ENCODE measurements around the gene TMSB15B. TPM values are rescaled to one million over a fixed set of nuclear protein-coding genes. Genes with fewer than 3 reads are reported as not detected.
"Not testable (repeated sequence)": the region's sequence is repeated elsewhere in the genome, so short reads cannot be mapped to it uniquely, and the experiment has no call there.

The TMSB15B gene
- total RNA-seq, 1 donor from 2014 or later: 16.2 TPM

- no peak for DNase-seq (ENCODE audit: low read depth)
- H3K36me3 ChIP-seq (ENCODE audit: control insufficient read depth, insufficient read depth, low read length): no peaks in the 10 kb centered on the region
- TF ChIP-seq CTCF (IDR thresholded peaks at IDR 0.05; ENCODE audit: insufficient read depth, low read length, poor library complexity, severe bottlenecking): no peak
- no peak within 1 kb of the TSS for H3K4me3 ChIP-seq (ENCODE audit: low read depth, low read length)
- H3K27me3 ChIP-seq (ENCODE audit: control insufficient read depth, insufficient read depth, low read length): no peaks in the 10 kb centered on the region
Measured at GRCh38 chrX:104013606-104014005, 51.2 kb downstream of the TMSB15B start, which contains the start of gene H2BW1. Gene H2BW1, minus strand, starts transcription at chrX:104013708. Its CDS starts 132 bp downstream, at chrX:104013576.

- not testable (repeated sequence) for H3K36me3 ChIP-seq (ENCODE audit: control insufficient read depth, insufficient read depth, low read length); DNase-seq (ENCODE audit: low read depth); H3K4me3 ChIP-seq (ENCODE audit: low read depth, low read length); H3K27me3 ChIP-seq (ENCODE audit: control insufficient read depth, insufficient read depth, low read length)
Measured at GRCh38 chrX:104015576-104015975, 53.1 kb downstream of the TMSB15B start.

Other genes starting within 250 kb of the TMSB15B start
- gene PLP1, start 185.8 kb upstream of the TMSB15B start, total RNA-seq: not detected in 2 replicates
- gene RAB9B, start 130.4 kb upstream of the TMSB15B start, total RNA-seq: 0.33 and 0.34 TPM in 2 replicates
- gene H2BW1, start 51.1 kb downstream of the TMSB15B start, total RNA-seq: not detected in 2 replicates
- gene H2BW2, start 77.3 kb downstream of the TMSB15B start, total RNA-seq: not detected in 2 replicates
- 8.8 and 9.1 TPM in 2 replicates for gene TMSB15C, start 113.6 kb downstream of the TMSB15B start, total RNA-seq
- 1.4 and 1.5 TPM in 2 replicates for gene ZCCHC18, start 149.9 kb downstream of the TMSB15B start, total RNA-seq
- 3.4 and 7.7 TPM in 2 replicates for gene SLC25A53, start 194.4 kb downstream of the TMSB15B start, total RNA-seq
- gene FAM199X, start 203.8 kb downstream of the TMSB15B start, total RNA-seq: 22.8 and 25.1 TPM in 2 replicates